GM10847 (cell line): ENCODE results near the gene SDCBP2.

Source experiments
- POLR2A ChIP-seq: IDR thresholded peaks from 2 replicates; pipeline ENCODE4 v1.6.1; 2011; ENCODE audit not compliant: insufficient read length; ENCODE audit errors: extremely low read depth

Gene SDCBP2

DNA sequence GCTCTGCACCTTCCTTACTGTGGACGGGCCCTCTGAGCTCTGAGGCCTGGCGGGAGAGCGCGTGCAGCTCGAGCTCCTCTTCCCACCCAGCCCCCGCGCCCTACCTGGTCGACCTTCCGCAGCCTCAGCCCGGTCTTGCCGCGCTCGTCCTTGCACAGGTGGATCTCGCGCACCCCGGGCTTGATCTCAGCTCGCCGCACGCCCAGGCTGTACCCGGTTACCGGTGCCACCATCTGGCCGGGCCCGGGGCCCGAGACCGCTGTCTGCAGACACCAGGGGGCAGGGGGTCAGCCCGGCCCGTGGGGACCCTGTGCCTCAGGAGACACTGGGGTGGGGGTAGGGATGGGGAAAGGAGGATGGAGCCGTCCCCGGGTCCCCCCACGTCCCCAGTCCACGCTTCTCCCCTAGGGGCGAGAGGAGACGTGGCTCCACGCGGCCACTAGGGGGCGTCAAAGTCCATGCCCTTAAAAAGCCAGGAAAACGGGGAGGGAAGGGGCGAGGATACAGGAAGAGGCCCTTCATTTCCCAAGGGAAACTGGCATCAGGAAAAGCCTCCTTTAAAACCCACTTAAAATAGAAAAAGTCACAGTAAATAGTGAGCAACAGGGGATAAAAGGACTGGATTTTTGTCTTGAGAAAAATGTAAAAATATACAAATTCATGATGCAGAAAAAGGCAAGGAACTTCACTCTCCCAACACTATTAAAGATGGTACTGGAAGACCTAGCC lies 15.5 kb downstream of the SDCBP2 start:
- TF ChIP-seq POLR2A, result no peak

DNA sequence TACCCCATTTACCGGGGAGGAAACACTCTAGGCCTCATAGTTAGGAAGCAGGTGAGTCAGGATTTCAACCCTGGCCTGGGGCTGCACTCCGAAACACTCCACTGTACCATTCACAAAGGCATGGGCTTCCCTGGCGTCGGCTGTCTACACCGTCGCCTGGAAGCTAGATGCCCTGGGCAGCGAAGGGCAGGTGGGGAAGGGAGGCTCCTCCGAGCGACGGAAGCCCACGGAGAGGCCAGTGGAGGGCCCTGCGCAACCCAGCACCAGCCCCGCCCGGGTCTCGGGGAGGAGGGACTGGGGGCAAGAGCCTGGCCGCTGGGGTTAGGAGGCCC lies 16.1 kb downstream of the SDCBP2 start:
- no peak for TF ChIP-seq POLR2A

GRCh38 chr20:1312308-1312707 lies 16.6 kb downstream of the SDCBP2 start:
- TF ChIP-seq POLR2A, result no peak

- no peak for TF ChIP-seq POLR2A
Observed at GRCh38 chr20:1310506-1311190, 18.3 kb downstream of the SDCBP2 start.

- no peak for TF ChIP-seq POLR2A
Observed at GRCh38 chr20:1310071-1310470, 18.9 kb downstream of the SDCBP2 start.

- no peak for TF ChIP-seq POLR2A
Observed at GRCh38 chr20:1309439-1309847, 19.5 kb downstream of the SDCBP2 start.

DNA sequence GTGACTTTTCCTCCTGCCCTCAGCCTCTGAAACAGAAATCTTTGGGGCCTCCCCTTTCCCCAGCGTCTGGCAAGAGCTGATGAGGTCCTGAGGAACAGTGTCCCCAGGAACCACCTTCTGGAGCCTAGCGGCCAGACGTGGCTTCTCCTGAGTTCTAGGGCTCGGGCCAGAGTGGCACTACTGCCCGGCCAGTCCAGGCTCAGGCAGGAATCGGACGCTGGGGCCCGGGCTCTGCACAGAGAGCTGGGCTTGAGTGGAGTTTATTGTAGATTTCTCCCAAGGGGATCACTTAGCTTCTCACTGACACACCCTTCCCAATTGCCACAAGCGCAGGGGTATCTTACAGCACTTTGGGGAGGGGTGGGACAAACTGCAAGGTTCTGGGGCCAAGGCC lies 20.2 kb downstream of the SDCBP2 start:
- TF ChIP-seq POLR2A, result no peak

DNA sequence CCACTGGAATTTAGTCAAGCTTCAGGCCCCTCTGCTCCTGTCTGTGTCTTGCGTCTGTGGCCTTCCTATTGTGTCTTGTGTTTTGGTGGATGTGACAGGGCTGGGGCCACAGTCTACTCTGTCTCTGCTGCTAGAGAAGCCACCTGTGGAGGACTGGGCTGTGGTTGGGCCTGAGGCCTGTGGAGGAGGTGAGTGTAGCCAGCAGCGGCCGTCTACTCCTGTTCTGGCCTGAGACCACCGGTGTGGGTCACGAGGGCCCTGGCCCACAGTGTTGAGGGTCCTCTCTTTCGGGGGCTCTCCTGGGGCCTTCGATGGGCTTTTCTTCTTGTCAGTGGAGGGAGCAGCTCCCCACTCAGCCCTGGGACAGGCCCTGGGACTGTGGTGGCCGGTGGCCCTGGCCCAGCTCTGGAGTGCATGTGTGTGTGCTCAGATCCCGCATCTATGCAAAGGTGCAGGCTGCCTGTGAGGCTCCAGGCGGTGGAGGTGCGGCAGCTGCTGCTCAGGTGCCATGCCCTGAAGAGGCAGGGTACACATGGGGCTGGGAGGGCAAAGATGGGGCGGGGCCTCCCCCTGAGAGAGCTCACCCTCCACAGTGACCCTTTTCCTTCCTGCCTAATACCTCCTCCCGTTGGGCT lies 20.8 kb downstream of the SDCBP2 start:
- no peak for TF ChIP-seq POLR2A

- no peak for TF ChIP-seq POLR2A
Observed at GRCh38 chr20:1307571-1307971, 21.4 kb downstream of the SDCBP2 start.

DNA sequence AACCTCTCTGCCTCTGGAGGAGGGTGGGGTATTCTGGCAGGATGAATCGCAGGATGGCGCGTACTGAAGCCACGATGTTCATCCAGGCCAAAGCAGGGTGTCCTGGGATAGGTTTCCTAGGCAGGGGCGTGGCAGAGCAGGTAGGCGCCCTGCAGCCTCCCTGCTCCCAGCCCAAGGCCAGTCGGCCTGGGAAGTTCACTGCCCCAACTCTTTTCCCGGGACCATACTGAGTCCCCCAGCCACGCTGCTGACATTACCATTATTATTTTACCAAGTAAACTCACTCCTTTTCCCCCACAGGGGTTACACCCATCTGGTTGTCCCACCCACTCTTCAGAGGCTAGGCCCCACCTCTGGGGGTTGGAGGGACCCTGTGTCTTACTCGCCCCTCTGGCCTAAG lies 21.8 kb downstream of the SDCBP2 start:
- TF ChIP-seq POLR2A, result no peak

DNA sequence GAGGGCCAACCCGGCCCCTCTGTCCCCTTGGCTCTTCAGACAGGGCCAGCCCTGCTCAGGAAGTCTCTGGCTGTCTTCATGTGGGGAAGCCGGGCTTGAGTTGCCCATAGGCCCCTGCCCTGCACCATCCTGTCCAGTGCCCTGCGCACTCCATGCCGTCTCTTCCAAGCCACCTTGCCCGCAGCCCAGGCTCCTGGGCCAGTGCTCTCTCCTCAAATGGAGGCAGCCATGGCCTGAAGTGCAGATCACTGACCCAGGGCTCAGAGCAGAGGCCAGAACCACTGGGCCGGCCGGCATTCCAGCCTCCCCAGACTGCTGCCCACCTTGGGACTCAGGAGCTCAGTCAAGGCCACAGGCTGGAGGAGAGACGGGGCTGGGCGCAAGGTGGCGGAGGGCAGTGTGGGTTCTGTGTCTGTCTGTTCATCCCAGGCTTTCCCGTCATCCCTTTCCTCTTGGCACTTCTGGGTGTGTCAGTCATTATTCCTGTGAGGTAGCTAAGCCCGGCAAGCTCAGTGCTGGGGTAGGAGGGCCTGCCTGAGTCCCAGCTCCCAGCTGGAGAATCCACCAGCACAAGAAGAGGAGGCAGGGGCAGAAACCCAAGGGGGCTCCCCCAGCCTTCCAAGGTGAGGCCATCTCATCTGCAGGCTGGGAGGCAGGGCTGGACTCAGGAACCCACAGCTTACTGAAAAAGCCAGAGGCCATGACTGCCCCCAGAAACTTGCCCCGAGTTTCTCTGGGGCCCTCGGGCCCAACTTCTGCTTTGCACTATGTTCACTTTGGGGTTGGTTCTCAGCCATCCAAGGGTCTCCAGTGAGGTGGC lies 22.4 kb downstream of the SDCBP2 start:
- TF ChIP-seq POLR2A, result no peak

DNA sequence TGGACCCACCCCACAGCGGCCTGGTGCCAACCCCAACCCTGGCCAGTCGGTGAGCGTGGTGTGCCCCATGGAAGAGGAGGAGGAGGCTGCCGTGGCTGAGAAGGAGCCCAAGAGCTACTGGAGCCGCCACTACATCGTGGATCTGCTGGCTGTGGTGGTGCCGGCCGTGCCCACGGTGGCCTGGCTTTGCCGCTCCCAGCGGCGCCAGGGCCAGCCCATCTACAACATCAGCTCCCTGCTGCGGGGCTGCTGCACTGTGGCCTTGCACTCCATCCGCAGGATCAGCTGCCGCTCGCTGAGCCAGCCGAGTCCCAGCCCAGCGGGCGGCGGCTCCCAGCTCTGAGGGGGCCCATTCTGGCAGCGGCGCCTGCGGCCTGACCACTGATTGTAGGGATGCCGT lies 23.2 kb downstream of the SDCBP2 start:
- TF ChIP-seq POLR2A, result no peak

GRCh38 chr20:1304710-1305515 lies 24.0 kb downstream of the SDCBP2 start:
- TF ChIP-seq POLR2A, result no peak

- no peak for TF ChIP-seq POLR2A
Observed at GRCh38 chr20:1302685-1303541, 26.0 kb downstream of the SDCBP2 start.
